Measurements from ENCODE around the gene RHBDF2. TPM values are rescaled to one million over a fixed set of nuclear protein-coding genes. Genes with fewer than 3 reads are reported as not detected.

RHBDF2 gene
- total and polyA plus RNA-seq, 2 donors (not counting 3 experiments of a cell fraction or from before 2014, with no cell fraction given), result 25.5 to 38.5 TPM

DNA sequence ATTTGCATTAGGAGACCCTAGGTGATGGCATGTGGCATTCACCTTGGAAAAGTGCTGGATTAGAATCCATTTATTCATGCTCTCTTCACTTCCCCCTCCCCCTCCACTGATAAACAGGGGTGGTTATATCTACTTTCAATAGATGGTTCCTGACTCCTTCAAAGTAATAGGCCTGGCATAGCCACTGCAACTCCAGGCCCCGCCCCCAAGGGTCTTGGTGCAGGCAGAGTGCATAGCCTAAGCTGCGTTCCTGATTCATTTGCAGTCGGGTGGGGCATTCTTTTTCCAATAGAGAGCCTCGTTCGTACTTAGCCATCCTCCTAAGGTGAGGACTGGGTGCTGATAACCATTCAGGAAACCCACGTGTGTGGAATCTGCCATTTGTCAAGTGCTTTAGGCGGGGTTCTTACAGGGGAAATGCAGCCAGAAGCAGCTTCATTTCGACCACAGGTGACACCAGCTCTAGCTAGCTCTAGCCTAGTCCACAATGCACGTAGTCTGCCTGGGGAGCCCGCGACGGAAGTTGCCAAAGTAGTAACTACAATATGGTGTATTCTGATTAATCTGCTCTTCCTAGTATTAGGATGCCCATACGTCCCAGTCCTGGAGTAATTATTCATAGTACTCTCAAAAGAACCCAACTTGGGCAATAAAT lies 59.4 kb downstream of the RHBDF2 start:
- POLR2A ChIA-PET, result no interaction called here
- FAIRE-seq (no peak), DNase-seq (ENCODE audit: low read depth, low spot score) (no peak)
- H3K9me1 ChIP-seq (replicated peaks; ENCODE audit: control insufficient read depth, extremely low read depth, insufficient read depth, low read length), result no peaks in the 10 kb centered on the region
- no peak overlapping the region for H3K4me3 ChIP-seq (replicated peaks in 1 of 3; ENCODE audit: insufficient read depth in 1 of 3, low read depth in 1 of 3, low read length in 3 of 3)
- peaks cover 70% of the 10 kb centered on the region for H3K79me2 ChIP-seq (ENCODE audit: control insufficient read depth, insufficient read depth, low read length)
- H3K27ac ChIP-seq (ENCODE audit: insufficient read depth, low read depth, low read length), result no peak overlapping the region
- no peaks in the 10 kb centered on the region for H3K36me3 ChIP-seq (ENCODE audit: control insufficient read depth in 2 of 2, extremely low read depth in 1 of 2, insufficient read depth in 2 of 2, low read length in 2 of 2)
- dilution Hi-C loops (cut with MboI; ENCODE audit: extremely low pct_ligation_motif_present, low sequenced_read_pairs), result loop anchor here (25.0 kb wide), 1 partner anchor 230 kb away; no protein-coding TSS in a partner anchor
- BruUV-seq (replicated peaks), result no TSS peak
- intact Hi-C loops (cut with micrococcal nuclease), result no loop called here
- CTCF ChIA-PET, result no interaction called here
- no peak overlapping the region for H3K9ac ChIP-seq (replicated peaks; ENCODE audit: extremely low read depth, insufficient read depth, low read length)
- TF ChIP-seq POLR2AphosphoS5 (IDR thresholded peaks at IDR 0.05; ENCODE audit: insufficient read depth, low read depth, low read length), result no peak
- no peak overlapping the region for H3K4me2 ChIP-seq (ENCODE audit: insufficient read depth, low read length)
- H2AFZ ChIP-seq (ENCODE audit: low read depth, low read length), result no peak overlapping the region
- H3K4me1 ChIP-seq (ENCODE audit: control insufficient read depth, extremely low read depth, insufficient read depth, low read length), result peaks cover 37% of the 10 kb centered on the region
- no peaks in the 10 kb centered on the region for H3K27me3 ChIP-seq (ENCODE audit: control insufficient read depth in 2 of 2, insufficient read depth in 2 of 2, low read length in 2 of 2)
- H3K9me3 ChIP-seq (replicated peaks; ENCODE audit: control insufficient read depth, insufficient read depth, low read length), result no peaks in the 10 kb centered on the region
- no peaks in the 10 kb centered on the region for H4K20me1 ChIP-seq (replicated peaks; ENCODE audit: control insufficient read depth, extremely low read depth, insufficient read depth, low read length)

DNA sequence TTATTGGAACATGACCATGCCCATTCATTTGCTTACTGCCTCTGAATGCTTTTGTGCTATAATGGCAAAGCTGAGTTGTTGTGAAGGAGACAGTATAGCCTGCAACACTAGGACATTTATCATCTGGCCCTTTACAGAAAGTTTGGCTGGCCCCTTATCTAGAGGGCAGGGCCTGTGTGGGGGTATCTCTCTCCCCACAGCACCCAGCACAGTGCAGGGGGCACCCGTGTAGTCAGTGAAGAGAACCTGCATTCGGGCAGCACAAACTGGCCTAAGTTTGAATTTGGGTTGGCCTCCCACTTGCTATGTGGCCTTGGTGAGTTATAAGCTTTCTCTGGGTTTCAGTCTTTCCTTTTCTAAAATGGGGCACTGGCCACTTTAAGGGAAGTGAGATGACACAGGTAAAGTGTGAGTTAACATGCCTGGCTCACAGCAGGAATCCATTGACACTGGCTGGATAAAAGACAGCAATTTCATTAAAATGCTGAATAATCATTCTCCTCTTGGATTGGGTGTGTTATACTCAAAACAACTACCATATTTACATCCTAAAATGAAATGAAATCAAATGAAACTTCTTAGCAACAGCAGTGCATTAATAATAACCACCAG lies 60.4 kb downstream of the RHBDF2 start:
- Histone ChIP-seq H3K4me2 (ENCODE audit: insufficient read depth, low read length) (no peak overlapping the region), H3K27ac (ENCODE audit: insufficient read depth, low read depth, low read length) (no peak overlapping the region), H2AFZ (ENCODE audit: low read depth, low read length) (no peak overlapping the region), H4K20me1 (replicated peaks; ENCODE audit: control insufficient read depth, extremely low read depth, insufficient read depth, low read length) (no peaks in the 10 kb centered on the region), H3K9me1 (replicated peaks; ENCODE audit: control insufficient read depth, extremely low read depth, insufficient read depth, low read length) (no peaks in the 10 kb centered on the region), H3K27me3 (ENCODE audit: control insufficient read depth in 2 of 2, insufficient read depth in 2 of 2, low read length in 2 of 2) (no peaks in the 10 kb centered on the region), H3K79me2 (ENCODE audit: control insufficient read depth, insufficient read depth, low read length) (peaks cover 66% of the 10 kb centered on the region), H3K9ac (replicated peaks; ENCODE audit: extremely low read depth, insufficient read depth, low read length) (no peak overlapping the region), H3K4me3 (replicated peaks in 1 of 3; ENCODE audit: insufficient read depth in 1 of 3, low read depth in 1 of 3, low read length in 3 of 3) (no peak overlapping the region), H3K4me1 (ENCODE audit: control insufficient read depth, extremely low read depth, insufficient read depth, low read length) (peaks cover 27% of the 10 kb centered on the region), H3K9me3 (replicated peaks; ENCODE audit: control insufficient read depth, insufficient read depth, low read length) (no peaks in the 10 kb centered on the region), H3K36me3 (ENCODE audit: control insufficient read depth in 2 of 2, extremely low read depth in 1 of 2, insufficient read depth in 2 of 2, low read length in 2 of 2) (no peaks in the 10 kb centered on the region)
- TF ChIP-seq MYC (IDR thresholded peaks at IDR 0.05; ENCODE audit: low read depth, low read length), result no peak
- TF ChIP-seq, protein P1, sequence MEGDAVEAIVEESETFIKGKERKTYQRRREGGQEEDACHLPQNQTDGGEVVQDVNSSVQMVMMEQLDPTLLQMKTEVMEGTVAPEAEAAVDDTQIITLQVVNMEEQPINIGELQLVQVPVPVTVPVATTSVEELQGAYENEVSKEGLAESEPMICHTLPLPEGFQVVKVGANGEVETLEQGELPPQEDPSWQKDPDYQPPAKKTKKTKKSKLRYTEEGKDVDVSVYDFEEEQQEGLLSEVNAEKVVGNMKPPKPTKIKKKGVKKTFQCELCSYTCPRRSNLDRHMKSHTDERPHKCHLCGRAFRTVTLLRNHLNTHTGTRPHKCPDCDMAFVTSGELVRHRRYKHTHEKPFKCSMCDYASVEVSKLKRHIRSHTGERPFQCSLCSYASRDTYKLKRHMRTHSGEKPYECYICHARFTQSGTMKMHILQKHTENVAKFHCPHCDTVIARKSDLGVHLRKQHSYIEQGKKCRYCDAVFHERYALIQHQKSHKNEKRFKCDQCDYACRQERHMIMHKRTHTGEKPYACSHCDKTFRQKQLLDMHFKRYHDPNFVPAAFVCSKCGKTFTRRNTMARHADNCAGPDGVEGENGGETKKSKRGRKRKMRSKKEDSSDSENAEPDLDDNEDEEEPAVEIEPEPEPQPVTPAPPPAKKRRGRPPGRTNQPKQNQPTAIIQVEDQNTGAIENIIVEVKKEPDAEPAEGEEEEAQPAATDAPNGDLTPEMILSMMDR (IDR thresholded peaks at IDR 0.05; ENCODE audit: extremely low read depth in 1 of 2, insufficient read depth in 1 of 2, low read depth in 1 of 2, low read length in 2 of 2), result no peak
- no peak for TF ChIP-seq POLR2AphosphoS5 (IDR thresholded peaks at IDR 0.05; ENCODE audit: insufficient read depth, low read depth, low read length)
- TF ChIP-seq, protein P2, sequence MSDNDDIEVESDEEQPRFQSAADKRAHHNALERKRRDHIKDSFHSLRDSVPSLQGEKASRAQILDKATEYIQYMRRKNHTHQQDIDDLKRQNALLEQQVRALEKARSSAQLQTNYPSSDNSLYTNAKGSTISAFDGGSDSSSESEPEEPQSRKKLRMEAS (IDR thresholded peaks at IDR 0.05; ENCODE audit: insufficient read depth, insufficient read length), result no peak
- no peak for TF ChIP-seq JUN (IDR thresholded peaks at IDR 0.05; ENCODE audit: borderline replicate concordance, insufficient read depth, insufficient read length, low read depth)
- no peak for TF ChIP-seq FOS (IDR thresholded peaks at IDR 0.05; ENCODE audit: borderline replicate concordance, insufficient read depth, low read length)
- POLR2A ChIA-PET, result no interaction called here
- dilution Hi-C loops (cut with MboI; ENCODE audit: extremely low pct_ligation_motif_present, low sequenced_read_pairs) (loop anchor here (25.0 kb wide), 1 partner anchor 229 kb away; no protein-coding TSS in a partner anchor), intact Hi-C loops (cut with micrococcal nuclease) (no loop called here)
- BruUV-seq (replicated peaks), result no TSS peak
- CTCF ChIA-PET, result no interaction called here
- FAIRE-seq (no peak), DNase-seq (ENCODE audit: low read depth, low spot score) (no peak)
